Stimulated activated naive CD8-positive, alpha-beta T cell treated with anti-CD3 and anti-CD28 coated beads, Interleukin-15, amount 100 ng/mL, for 72 hours (primary cell): ENCODE data around the gene CTSS.
"Not testable (repeated sequence)": the region's sequence is repeated elsewhere in the genome, so short reads cannot be mapped to it uniquely, and the experiment has no call there.

ENCODE experiments used
- ATAC-seq: fragments of 150-1000 bp; cut with Tn5 transposase; 2 replicates; pipeline ENCODE4 v1.10.0; 2021; ENCODE audit warnings: mild to moderate bottlenecking, moderate library complexity
- DNase-seq, 2 donors: peaks; one replicate each; pipeline ENCODE4 v3.0.0; 2021 to 2022
- H3K27ac Mint-ChIP-seq, 2 donors: one replicate each; pipeline ENCODE4 v1.8.0; 2022; ENCODE audit warnings: mild to moderate bottlenecking in 2 of 2, mixed read lengths in 2 of 2, moderate library complexity in 2 of 2
- H3K27me3 Mint-ChIP-seq: one replicate; pipeline ENCODE4 v1.8.0; 2022; ENCODE audit warnings: mixed read lengths
- H3K4me1 Mint-ChIP-seq: one replicate; pipeline ENCODE4 v1.8.0; 2022; ENCODE audit warnings: mild to moderate bottlenecking, mixed read lengths
- H3K4me3 Mint-ChIP-seq, 2 donors: one replicate each; pipeline ENCODE4 v1.8.0; 2022; ENCODE audit warnings: mild to moderate bottlenecking in 2 of 2, mixed read lengths in 2 of 2, moderate library complexity in 1 of 2
- H3K9me3 Mint-ChIP-seq, 2 donors: one replicate each; pipeline ENCODE4 v1.8.0; 2022; ENCODE audit warnings: mixed read lengths in 2 of 2

CTSS gene

DNA sequence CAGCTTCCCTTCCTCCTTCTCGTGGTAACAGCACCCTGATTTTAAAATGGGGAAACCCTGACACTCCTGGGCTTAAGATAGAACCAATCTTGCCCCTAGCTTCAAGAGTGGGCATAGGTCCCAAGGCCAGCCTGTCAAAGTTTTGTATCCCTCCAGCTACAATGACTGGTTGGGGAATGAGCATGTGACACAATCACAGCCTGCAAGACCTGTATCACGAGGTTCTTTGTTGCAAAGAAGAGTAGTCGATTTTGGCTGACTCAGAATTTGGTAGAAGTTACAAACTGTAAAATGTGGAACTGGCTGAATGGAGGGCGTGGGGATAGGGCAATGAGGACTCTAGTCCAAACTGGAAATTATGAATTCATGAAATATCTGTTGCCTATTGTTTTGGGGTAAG is 23.8 kb upstream of the CTSS start:
- Mint-ChIP-seq H3K4me1 (no peaks in the 10 kb centered on the region), H3K9me3 (no peaks in the 10 kb centered on the region), H3K27me3 (no peaks in the 10 kb centered on the region), H3K4me3 (no peak overlapping the region), H3K27ac (peak overlapping the region in 1 of 2 donors; percentile 7)
- ATAC-seq = no peak
- no peak for DNase-seq

DNA sequence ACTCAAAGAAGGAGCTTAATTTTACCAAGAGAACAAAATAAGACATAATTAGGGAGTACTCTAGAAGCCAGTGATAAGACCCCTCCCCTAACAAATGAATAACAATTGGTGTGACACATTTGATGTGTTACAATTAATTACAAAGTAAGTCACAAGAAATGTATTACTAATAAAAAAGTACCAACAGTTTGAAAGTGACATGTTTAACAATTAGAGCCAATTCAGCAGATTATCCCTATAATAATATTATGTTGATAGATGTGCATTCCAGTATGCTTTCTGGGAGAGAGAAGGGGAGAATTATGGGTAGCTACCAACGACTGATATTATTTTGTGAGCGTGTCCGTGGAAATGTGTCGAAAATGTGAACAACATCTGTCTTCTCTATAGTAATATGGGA is 23.4 kb upstream of the CTSS start:
- Mint-ChIP-seq H3K27me3 (no peaks in the 10 kb centered on the region), H3K4me3 (no peak overlapping the region), H3K27ac (no peak overlapping the region), H3K4me1 (no peaks in the 10 kb centered on the region), H3K9me3 (no peaks in the 10 kb centered on the region)
- no peak for DNase-seq
- no peak for ATAC-seq

DNA sequence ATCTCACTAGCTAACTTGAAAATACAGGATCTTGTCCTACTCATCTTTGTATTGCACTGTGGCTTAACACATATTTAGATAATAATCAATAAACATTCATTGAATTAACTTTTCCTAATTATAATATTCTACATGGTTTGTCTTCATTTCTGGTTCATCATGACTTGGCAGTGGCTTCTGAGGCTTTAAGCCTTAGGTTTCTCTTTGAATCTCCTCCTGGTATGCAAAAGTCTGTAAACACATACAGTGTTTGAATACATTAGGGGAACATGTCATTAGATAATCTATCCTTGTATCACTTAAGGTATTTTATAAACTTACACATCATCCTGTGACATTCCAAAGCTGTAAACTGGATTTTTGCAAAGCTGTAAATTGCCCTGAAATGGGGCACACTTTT is 21.9 kb upstream of the CTSS start:
- DNase-seq (no peak), ATAC-seq (no peak)
- H3K9me3 Mint-ChIP-seq = no peaks in the 10 kb centered on the region
- H3K4me1 Mint-ChIP-seq = no peaks in the 10 kb centered on the region
- no peaks in the 10 kb centered on the region for H3K27me3 Mint-ChIP-seq
- H3K4me3 Mint-ChIP-seq = no peak overlapping the region
- peak overlapping the region in 1 of 2 donors; percentile 48 for H3K27ac Mint-ChIP-seq

DNA sequence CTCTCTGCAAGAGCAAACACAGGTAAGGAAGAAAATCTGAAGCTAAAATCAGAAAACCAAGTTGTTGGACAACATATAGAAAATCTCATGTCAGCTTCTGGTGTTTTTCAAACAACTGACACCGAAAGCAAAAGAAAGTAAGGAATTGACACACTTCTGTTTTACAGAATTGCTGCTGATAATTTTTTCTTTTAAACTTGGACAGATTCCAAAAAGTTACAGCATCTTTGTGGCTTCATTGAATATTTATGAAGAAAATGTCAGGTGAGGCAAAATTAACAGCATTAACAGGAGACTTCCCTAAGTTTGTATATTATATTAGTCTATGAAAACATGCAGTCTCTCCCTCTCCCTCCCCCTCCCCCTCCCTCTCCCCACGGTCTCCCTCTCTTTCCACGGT is 14.9 kb upstream of the CTSS start:
- H3K27ac Mint-ChIP-seq = no peak overlapping the region
- ATAC-seq = no peak
- no peak overlapping the region for H3K4me3 Mint-ChIP-seq
- H3K27me3 Mint-ChIP-seq = no peaks in the 10 kb centered on the region
- no peak for DNase-seq
- no peaks in the 10 kb centered on the region for H3K9me3 Mint-ChIP-seq
- H3K4me1 Mint-ChIP-seq = peaks cover 7% of the 10 kb centered on the region

DNA sequence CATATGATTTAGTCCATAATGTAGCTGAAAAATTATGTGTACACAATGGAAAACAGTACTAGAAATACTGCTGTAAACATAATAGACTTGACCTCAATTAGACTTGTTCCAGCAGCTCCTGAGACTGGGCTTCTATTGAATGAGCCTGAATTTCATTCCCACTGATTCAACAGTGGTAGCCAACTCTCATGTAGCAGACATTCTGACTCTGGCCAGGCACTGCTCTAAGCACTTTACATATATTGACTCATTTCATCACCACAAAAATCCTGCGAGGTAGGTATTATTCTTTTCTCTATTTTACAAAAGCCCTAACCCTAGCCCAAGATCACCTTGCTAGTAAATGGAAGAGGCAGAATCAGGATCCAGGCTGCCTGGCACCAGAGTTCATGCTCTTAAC is 12.8 kb upstream of the CTSS start:
- H3K4me3 Mint-ChIP-seq = no peak overlapping the region
- peak overlapping the region in 1 of 2 donors; percentile 57 for H3K27ac Mint-ChIP-seq
- DNase-seq = no peak
- no peaks in the 10 kb centered on the region for H3K27me3 Mint-ChIP-seq
- no peak for ATAC-seq
- H3K4me1 Mint-ChIP-seq = peaks cover 7% of the 10 kb centered on the region
- H3K9me3 Mint-ChIP-seq = no peaks in the 10 kb centered on the region

DNA sequence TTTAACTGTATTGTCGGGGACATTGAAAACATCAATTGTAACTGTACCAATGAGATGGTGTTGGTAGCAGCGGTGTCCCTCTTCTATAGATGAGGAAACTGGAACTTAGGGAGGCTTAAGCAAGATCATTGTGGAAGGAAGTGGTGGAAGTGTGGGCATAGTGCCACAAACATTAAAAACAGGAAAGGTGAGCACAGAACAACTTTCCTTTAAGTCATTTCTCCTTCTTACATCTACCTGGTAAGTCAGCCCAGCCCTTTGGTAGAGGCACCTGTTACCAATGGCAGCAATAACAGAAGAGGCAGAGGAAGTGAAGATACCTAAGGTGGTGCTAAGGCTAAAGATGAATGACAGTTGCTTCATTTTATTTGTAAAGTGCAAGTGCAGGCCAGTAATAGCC is 12.0 kb upstream of the CTSS start:
- peak; percentile 80 for ATAC-seq
- Mint-ChIP-seq H3K9me3 (no peaks in the 10 kb centered on the region), H3K27me3 (no peaks in the 10 kb centered on the region), H3K4me3 (no peak overlapping the region), H3K27ac (no peak overlapping the region), H3K4me1 (peaks cover 7% of the 10 kb centered on the region)
- no peak for DNase-seq

DNA sequence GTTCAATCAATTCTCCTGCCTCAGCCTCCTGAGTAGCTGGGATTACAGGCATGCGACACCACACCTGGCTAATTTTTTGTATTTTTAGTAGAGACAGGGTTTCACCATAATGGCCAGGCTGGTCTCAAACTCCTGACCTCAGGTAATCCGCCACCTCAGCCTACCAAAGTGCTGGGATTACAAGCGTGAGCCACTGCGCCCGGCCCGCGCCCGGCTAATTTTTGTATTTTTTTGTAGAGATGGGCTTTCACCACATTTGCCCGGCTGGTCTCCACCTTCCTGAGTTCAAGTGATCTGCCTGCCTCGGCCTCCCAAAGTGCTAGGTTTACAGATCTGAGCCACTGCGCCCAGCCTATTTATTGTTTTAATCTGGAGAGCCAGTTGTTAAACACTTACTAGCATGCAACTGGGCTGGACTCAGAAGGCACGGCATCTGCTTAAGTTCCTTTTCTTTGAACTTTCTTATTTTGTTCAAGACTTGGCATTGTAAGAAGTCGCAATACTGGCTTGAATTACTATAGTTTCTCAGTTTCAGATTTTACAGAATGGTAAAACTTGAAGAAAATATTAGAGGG is 10.4 kb upstream of the CTSS start:
- not testable (repeated sequence) for ATAC-seq, H3K27ac Mint-ChIP-seq, H3K4me3 Mint-ChIP-seq, H3K9me3 Mint-ChIP-seq, DNase-seq, H3K27me3 Mint-ChIP-seq
- H3K4me1 Mint-ChIP-seq = peaks cover 14% of the 10 kb centered on the region

DNA sequence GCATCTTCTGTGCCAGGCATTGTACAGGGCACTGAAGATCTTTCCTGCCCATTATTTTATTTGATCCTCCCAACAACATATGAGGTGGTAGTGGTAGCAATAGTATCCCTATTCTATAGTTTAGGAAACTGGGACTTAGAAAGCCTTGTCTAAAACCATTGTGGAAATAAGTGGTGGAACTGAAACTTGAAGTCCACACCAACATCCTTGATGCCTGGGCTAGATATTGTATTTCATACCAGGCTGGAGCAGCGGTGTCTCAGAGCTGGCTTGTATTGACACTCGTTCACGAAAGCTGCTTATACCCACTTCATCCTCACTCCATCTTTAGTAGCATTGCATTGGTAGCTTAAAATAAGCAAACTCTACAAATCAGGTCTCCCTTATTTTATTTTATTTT is 9.7 kb upstream of the CTSS start:
- peaks cover 20% of the 10 kb centered on the region for H3K4me1 Mint-ChIP-seq
- no peak for DNase-seq
- no peaks in the 10 kb centered on the region for H3K27me3 Mint-ChIP-seq
- H3K9me3 Mint-ChIP-seq = no peaks in the 10 kb centered on the region
- H3K27ac Mint-ChIP-seq = no peak overlapping the region
- no peak for ATAC-seq
- no peak overlapping the region for H3K4me3 Mint-ChIP-seq

DNA sequence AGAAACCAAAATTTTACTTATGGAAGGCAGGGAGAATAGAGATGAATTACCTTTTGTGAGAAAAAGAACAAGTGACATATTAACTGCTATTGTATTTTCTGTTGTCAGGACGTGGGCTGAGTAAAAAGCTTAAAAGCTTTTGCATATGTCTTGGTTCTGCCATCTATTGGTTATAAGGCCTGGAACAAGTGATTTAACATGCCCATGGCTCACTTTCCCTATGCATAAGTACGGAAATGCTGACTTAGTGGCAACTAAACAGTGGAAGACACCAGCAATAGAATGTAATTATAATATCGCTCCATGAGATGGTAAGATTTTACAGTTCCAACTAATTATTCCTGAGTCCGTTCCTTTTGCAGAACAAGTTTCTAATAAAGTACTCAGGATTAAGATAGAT is 6.7 kb upstream of the CTSS start:
- peaks cover 15% of the 10 kb centered on the region for H3K4me1 Mint-ChIP-seq
- no peaks in the 10 kb centered on the region for H3K9me3 Mint-ChIP-seq
- H3K4me3 Mint-ChIP-seq = no peak overlapping the region
- no peak overlapping the region for H3K27ac Mint-ChIP-seq
- ATAC-seq = no peak
- H3K27me3 Mint-ChIP-seq = no peaks in the 10 kb centered on the region
- DNase-seq = no peak

DNA sequence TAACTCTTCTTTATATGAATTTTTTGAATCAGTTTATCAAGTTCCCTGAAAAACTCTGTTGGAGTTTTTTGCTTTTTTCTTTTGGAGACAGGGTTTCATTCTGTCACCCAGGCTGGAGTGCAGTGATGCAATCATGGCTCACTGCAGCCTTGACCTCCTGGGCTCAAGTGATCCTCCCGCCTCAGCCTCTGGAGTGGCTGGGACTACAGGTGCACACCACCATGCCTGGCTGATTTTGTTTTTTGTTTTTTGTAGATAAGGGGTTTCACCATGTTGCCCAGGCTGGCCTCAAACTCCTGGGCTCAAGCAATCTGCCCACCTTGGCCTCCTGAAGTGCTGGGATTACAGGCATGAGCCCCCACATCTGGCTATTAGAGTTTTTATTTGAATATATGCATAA is 2.1 kb upstream of the CTSS start:
- DNase-seq, H3K4me3 Mint-ChIP-seq, H3K9me3 Mint-ChIP-seq, H3K27me3 Mint-ChIP-seq, ATAC-seq: not testable (repeated sequence)
- Mint-ChIP-seq H3K4me1 (peaks cover 40% of the 10 kb centered on the region), H3K27ac (peak overlapping the region in 1 of 2 donors; percentile 14)

DNA sequence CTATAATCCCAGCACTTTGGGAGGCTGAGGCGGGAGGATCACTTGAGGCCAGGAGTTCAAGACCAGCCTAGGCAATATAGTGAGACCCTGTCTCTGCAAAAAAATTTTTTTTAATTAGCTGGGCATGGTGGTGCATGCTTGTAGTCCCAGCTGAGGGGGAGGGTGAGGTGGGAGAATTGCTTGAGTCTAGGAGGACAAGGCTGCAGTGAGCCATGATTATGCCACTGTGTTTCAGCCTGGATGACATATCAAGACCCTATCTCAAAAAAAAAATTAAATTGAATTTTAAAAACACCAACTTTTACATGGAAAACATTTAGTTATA is 361 bp upstream of the CTSS start:
- peak overlapping the region; percentile 98 to 99 for H3K4me3 Mint-ChIP-seq
- peak; percentile 59 for ATAC-seq
- not testable (repeated sequence) for DNase-seq, H3K9me3 Mint-ChIP-seq, H3K27me3 Mint-ChIP-seq
- peaks cover 39% of the 10 kb centered on the region for H3K4me1 Mint-ChIP-seq
- H3K27ac Mint-ChIP-seq = peak overlapping the region; percentile 97 to 99

DNA sequence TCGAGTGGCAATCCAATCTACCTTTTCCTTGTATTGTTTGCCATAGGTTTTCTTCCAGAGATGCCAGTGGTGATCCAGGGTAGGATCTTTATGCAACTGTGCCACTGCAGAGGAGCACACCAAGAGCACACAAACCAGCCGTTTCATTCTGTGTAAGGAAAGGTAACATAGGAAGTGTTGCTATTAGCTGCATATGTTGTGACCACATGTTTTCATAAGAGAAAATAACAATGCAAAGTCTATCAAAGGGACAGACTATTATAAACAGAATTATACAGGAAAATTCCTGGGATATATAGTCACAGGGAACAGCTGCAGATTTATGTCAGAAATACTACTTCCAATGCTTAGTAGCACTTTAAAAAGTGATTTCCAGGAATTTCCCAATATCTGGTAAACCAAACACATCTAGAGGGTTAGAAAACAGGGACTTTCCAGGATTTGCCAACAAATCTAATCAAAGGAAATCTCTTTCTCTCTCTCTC is 919 bp downstream of the CTSS start:
- H3K4me3 Mint-ChIP-seq = peak overlapping the region; percentile 98 to 99
- peak overlapping the region; percentile 97 to 99 for H3K27ac Mint-ChIP-seq
- ATAC-seq = peak; percentile 80
- H3K27me3 Mint-ChIP-seq = no peaks in the 10 kb centered on the region
- DNase-seq = no peak
- H3K9me3 Mint-ChIP-seq = peaks cover 0 to 7% of the 10 kb centered on the region in 2 donors
- H3K4me1 Mint-ChIP-seq = peaks cover 41% of the 10 kb centered on the region

DNA sequence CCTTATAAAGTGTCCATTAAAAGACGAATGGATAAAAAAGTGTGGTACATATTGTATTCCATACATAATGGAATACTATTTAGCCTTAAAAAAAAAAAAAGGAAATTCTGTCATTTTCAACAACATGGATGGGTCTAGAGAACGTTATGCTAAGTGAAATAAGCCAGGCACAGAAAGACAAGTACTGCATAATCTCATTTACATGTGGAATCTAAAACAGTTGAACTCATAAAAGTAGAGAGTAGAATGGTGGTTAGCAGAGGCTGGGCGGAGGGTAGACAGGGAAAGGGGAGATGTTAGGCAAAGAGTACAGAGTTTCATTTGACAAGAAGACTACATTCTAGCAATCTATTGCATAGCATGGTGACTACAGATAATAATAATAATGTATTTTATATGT is 2.6 kb downstream of the CTSS start:
- Mint-ChIP-seq H3K9me3 (peaks cover 0 to 7% of the 10 kb centered on the region in 2 donors), H3K4me1 (peaks cover 48% of the 10 kb centered on the region), H3K27ac (no peak overlapping the region), H3K4me3 (peak overlapping the region; percentile 7 to 14), H3K27me3 (no peaks in the 10 kb centered on the region)
- ATAC-seq = no peak
- DNase-seq = no peak

DNA sequence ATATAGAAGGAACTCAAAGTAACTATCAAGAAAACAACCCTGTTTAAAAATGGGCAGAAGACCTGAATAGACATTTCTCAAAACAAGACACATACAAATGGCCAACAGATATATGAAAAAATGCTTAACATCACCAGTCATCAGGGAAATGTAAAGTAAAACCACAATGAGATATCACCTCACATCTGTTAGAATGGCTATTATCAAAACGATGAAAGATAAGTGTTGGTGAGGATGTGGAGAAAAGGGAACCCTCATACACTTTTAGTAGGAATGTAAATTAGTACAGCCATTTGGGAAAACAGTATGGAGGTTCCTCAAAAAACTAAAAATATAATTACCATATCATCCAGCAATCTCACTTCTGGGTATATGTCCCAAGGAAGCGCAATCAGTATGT is 3.0 kb downstream of the CTSS start:
- peaks cover 48% of the 10 kb centered on the region for H3K4me1 Mint-ChIP-seq
- no peaks in the 10 kb centered on the region for H3K27me3 Mint-ChIP-seq
- H3K4me3 Mint-ChIP-seq = peak overlapping the region in 1 of 2 donors; percentile 14
- DNase-seq (no peak), ATAC-seq (no peak)
- H3K27ac Mint-ChIP-seq = no peak overlapping the region
- peaks cover 0 to 7% of the 10 kb centered on the region in 2 donors for H3K9me3 Mint-ChIP-seq

DNA sequence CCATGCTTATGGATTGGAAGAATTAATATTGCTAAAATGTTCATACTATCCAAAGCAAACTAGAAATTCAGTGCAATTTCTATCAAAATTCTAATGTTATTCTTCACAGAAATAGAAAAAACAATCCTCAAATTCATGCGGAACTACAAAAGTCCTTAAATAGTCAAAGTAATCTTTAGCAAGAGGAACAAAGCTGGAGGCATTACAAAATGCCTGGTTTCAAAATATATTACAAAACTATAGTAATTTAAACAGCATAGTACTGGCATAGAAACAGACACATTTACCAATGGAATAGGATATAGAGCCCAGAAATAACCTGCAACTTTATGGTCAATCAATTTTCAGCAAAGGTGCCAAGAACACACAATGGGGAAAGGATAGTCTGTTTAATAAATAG is 3.8 kb downstream of the CTSS start:
- no peak overlapping the region for H3K4me3 Mint-ChIP-seq
- no peaks in the 10 kb centered on the region for H3K27me3 Mint-ChIP-seq
- H3K4me1 Mint-ChIP-seq = peaks cover 48% of the 10 kb centered on the region
- DNase-seq = no peak
- no peak overlapping the region for H3K27ac Mint-ChIP-seq
- no peak for ATAC-seq
- peaks cover 0 to 7% of the 10 kb centered on the region in 2 donors for H3K9me3 Mint-ChIP-seq

DNA sequence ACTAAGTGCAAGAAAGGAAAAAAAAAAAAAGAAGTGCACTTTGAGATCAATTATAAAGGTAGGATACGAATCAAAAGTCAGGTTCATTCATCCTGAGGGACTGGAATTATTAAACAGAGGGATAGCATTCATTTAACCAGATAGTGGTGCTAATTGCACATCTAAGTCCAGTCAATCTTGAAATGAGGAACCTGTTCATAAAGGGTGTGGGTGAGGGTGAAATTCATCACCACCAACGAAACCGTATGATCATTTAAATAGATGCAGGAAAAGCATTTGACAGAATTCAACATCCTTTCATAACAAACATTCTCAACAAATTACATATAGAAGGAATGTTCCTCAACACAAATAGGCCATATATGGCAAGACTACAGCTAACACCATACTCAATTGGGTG is 5.6 kb downstream of the CTSS start:
- H3K9me3 Mint-ChIP-seq = peaks cover 0 to 7% of the 10 kb centered on the region in 2 donors
- no peak overlapping the region for H3K4me3 Mint-ChIP-seq
- DNase-seq = no peak
- H3K27me3 Mint-ChIP-seq = no peaks in the 10 kb centered on the region
- ATAC-seq = no peak
- peaks cover 40% of the 10 kb centered on the region for H3K4me1 Mint-ChIP-seq
- H3K27ac Mint-ChIP-seq = no peak overlapping the region

DNA sequence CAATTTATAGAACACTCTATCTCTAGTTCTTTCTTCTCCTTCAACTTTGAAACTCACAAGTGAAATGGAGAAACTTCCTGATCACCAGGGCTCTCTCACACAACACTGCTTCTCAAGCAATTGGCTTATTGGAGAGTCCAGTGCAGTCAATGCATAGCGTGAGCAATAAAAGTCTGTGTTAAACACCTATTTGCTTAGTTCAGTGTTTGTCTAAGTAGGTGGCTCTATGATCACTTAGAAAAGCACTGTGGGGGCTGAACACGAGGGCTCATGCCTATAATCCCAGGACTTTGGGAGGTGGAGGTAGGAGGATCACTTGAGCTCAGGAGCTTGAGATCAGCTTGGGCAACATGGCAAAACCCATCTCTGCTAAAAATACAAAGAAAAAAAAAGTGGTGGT is 12.2 kb downstream of the CTSS start:
- no peaks in the 10 kb centered on the region for H3K4me1 Mint-ChIP-seq
- no peak for DNase-seq
- H3K27me3 Mint-ChIP-seq = no peaks in the 10 kb centered on the region
- H3K4me3 Mint-ChIP-seq = no peak overlapping the region
- H3K27ac Mint-ChIP-seq = no peak overlapping the region
- no peaks in the 10 kb centered on the region for H3K9me3 Mint-ChIP-seq
- ATAC-seq = no peak
